PFSK-1 (cell line): ENCODE data around the gene LRRC42.

Experiments used
- FOXP2 ChIP-seq: optimal IDR thresholded peaks from 2 replicates; pipeline ENCODE3; 2011; ENCODE audit warnings: borderline replicate concordance, control low read depth, inconsistent platforms; ENCODE audit not compliant: insufficient read depth; ENCODE audit errors: extremely low read length, extremely low read depth
- POLR2AphosphoS5 ChIP-seq: IDR thresholded peaks from 2 replicates; pipeline ENCODE4 v1.6.1; 2012; ENCODE audit warnings: low read depth, mild to moderate bottlenecking, control low read depth, low read length, moderate library complexity
- SIN3A ChIP-seq: IDR thresholded peaks from 2 replicates; pipeline ENCODE4 v1.6.1; 2012; ENCODE audit warnings: mild to moderate bottlenecking, low read length, moderate library complexity, borderline replicate concordance; ENCODE audit not compliant: insufficient read depth
- TAF1 ChIP-seq: IDR thresholded peaks from 2 replicates; pipeline ENCODE4 v1.6.1; 2012; ENCODE audit warnings: low read length, control low read depth, borderline replicate concordance; ENCODE audit not compliant: insufficient read depth
- TF ChIP-seq, protein P1 (sequence below), 2 experiments: IDR thresholded peaks; 2 replicates each; pipeline versions ENCODE4 v1.6.1 to v1.8.0; 2011 to 2012; ENCODE audit warnings: low read depth in 2 of 2, low read length in 2 of 2, control low read depth in 1 of 2, inconsistent platforms in 1 of 2, mild to moderate bottlenecking in 1 of 2, moderate library complexity in 1 of 2; ENCODE audit not compliant: insufficient read depth in 1 of 2

Gene LRRC42

DNA sequence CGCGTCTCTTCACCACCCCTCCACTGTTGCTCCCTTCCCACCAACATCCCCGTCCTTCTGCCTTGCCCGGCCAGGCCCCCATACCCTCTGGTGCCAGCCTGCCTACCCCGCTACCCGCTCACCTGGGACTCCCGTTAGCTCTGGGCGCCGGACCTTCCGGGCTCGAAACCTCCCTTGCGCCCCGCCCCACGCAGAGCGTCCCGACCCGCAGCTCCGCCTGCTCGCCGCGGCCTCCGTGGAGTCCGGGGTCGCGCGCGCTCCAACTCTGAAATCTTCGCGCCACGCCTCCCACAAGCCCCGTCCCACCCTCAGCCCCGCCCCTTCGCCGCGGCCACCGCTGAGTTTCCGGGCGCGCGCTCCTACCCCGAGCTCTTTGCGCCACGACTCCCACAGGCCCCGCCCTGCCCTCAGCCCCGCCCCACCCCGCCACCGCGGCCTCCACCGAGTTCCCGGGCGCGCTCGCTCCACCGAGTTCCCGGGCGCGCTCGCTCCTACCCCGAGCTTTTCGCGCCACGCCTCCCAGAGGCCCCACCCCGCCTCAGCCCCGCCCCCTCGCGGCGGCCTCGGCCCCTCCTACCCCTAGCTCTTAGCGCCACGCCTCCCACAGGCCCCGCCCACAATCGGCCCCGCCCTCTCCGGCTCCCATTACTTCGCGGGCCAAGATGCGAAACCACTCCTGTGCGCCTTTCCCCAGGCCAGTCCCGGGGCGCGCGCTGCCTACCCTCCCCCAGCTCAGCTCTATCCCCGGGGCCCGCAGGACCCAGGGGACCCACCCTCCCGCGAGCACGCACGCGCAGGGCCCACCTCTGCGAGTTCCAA lies 508 bp upstream of the LRRC42 start, which contains the start of gene IFT25:
Gene IFT25 (minus strand): TSS at position 267 of the 819 bp plus-strand sequence. CDS start 5,617 bp downstream, outside the sequence.
- TF ChIP-seq SIN3A (no peak), TAF1 (0 out of 2 replicates have a peak, but pooled peaks have one; percentile 27), FOXP2 (no peak), POLR2AphosphoS5 (peak; percentile 64)
- TF ChIP-seq, protein P1, sequence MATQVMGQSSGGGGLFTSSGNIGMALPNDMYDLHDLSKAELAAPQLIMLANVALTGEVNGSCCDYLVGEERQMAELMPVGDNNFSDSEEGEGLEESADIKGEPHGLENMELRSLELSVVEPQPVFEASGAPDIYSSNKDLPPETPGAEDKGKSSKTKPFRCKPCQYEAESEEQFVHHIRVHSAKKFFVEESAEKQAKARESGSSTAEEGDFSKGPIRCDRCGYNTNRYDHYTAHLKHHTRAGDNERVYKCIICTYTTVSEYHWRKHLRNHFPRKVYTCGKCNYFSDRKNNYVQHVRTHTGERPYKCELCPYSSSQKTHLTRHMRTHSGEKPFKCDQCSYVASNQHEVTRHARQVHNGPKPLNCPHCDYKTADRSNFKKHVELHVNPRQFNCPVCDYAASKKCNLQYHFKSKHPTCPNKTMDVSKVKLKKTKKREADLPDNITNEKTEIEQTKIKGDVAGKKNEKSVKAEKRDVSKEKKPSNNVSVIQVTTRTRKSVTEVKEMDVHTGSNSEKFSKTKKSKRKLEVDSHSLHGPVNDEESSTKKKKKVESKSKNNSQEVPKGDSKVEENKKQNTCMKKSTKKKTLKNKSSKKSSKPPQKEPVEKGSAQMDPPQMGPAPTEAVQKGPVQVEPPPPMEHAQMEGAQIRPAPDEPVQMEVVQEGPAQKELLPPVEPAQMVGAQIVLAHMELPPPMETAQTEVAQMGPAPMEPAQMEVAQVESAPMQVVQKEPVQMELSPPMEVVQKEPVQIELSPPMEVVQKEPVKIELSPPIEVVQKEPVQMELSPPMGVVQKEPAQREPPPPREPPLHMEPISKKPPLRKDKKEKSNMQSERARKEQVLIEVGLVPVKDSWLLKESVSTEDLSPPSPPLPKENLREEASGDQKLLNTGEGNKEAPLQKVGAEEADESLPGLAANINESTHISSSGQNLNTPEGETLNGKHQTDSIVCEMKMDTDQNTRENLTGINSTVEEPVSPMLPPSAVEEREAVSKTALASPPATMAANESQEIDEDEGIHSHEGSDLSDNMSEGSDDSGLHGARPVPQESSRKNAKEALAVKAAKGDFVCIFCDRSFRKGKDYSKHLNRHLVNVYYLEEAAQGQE (IDR thresholded peaks at IDR 0.05; ENCODE audit: insufficient read depth in 1 of 2, low read depth in 2 of 2, low read length in 2 of 2): 0 out of 4 replicates have a peak, but pooled peaks of 1 of the 2 experiments have one; percentile 12

DNA sequence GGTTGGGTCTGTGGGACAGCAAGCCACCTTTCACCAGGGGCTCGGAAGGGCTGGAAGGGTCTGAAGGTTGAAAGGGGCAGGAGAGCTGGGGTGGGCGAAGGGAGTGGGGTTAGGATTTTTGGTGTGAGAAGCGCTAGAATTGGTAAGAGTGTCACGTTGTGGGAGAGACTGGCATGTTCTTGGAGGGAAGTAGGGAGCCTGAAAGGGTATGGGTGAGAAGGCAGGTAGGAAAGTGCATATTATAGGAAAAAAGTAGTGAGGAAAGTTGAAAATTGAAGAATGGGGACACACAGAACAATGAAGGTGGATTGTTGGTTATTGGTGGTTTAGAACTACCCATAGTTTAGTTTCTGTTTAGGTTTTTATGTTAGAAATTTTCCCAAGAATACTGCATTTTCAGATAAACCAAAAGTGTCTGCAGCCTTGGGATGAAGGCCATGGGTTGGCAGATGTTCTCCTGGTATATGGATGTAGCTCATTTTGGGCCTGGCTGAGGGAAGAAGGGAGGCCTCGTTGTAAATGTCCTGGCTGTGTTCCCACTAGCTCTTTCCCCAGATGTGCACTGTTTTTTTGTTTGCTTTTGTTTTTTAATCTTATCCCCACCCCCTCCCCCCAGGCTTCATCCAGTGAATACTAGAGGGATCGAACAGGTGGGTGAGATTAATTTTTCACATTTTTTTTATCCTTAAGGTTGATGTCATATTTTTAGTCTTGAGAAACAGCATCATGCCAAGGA lies 1.2 kb downstream of the LRRC42 start:
- TF ChIP-seq TAF1 (no peak), SIN3A (no peak), POLR2AphosphoS5 (no peak), FOXP2 (no peak)
- TF ChIP-seq, protein P1 (IDR thresholded peaks at IDR 0.05; ENCODE audit: insufficient read depth in 1 of 2, low read depth in 2 of 2, low read length in 2 of 2): no peak

DNA sequence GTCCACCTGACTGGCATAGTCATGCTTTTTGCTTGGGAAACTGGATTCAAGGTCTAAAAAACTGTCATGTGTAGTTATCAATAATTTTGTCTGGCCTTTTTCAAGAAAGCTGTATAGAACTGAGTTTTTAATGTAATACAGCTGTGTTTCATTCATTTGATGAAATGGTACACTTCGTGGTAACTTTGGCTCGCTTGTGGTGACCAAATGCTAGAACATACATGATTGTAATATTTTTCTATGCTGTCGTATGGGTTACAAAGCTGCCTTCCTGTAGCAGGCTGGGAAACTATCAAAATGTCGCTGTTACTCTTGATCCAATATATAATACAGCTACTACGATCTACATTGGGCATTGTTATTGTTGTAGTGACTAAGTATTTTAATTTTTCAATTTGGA lies 2.1 kb downstream of the LRRC42 start:
- TF ChIP-seq TAF1: no peak

DNA sequence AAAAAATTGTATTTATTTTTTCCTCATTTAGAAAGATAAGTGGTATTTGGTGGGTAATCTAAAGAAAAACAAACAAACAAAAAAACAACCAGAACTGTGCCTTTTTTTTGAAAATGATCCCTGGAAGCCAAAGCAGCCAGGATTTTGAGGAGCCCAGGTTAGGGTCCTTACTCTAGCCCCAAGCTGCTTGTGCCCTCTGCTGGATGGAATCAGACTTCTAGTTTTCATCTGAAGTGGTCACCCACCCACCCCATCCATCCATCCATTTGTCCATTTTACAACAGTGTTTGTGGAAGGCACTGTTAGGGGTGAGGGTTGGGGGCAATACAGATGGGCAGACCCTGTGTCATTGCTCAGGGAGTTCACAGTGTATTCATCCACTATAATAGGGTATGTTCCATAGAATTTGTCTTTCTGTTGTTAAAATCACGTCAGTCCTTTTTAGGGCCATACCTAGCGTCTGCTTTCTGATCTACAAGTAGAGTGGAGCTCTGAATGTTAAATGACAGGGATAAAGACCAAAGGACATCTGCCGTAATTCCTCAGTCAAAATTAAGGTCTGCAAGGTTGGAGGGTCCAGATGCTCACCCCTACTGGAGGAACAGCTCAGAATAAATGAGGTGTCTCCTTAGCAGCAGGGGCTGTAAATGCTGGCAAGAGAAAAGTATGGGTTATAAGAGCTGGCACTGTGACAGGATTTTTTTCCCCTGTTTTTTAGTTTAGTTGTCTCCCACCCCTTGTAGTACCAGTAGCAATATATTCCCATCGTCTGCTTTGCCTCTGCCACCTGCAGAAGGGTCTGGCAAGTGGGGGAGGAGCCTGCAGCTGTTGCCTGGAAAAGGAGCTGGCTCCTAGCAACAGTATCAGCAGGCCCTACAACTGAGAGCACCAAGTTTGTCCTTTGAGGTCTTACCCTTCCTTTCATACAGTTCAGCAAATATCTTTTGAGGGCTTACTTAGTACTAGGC lies 3.2 kb downstream of the LRRC42 start:
- TF ChIP-seq, protein P1 (IDR thresholded peaks at IDR 0.05; ENCODE audit: insufficient read depth in 1 of 2, low read depth in 2 of 2, low read length in 2 of 2): no peak
- no peak for TF ChIP-seq TAF1
- TF ChIP-seq POLR2AphosphoS5: no peak
- TF ChIP-seq SIN3A: no peak
- no peak for TF ChIP-seq FOXP2

DNA sequence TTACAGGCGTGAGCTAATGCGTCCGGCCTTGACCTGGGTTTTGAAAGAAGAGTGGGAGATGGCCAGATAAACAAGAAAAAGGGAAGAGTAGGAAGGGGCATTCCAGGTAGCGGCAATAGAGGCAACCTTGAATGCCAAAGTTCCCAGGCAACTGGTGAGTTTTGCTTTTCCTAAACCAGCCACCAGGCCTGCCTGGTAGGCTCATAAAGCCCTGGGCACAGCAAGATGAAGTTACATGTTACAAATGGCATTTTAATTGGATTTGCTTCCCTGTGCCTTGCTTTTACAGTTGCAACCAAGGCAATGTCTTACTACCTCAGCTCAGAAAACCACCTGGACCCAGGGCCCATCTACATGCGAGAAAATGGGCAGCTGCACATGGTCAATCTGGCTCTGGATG lies 5.5 kb downstream of the LRRC42 start:
- no peak for TF ChIP-seq POLR2AphosphoS5
- TF ChIP-seq FOXP2: no peak
- TF ChIP-seq SIN3A: no peak
- TF ChIP-seq, protein P1 (IDR thresholded peaks at IDR 0.05; ENCODE audit: insufficient read depth in 1 of 2, low read depth in 2 of 2, low read length in 2 of 2): no peak
- TF ChIP-seq TAF1: no peak
